Loucy (cell line): ENCODE results near the gene IL12RB1.

Source experiments
- CTCF ChIP-seq: fragments of 200-600 bp; sonication (generic); conservative IDR thresholded peaks from 2 replicates; pipeline ENCODE4 v1.5.1; 2014; ENCODE audit warnings: mild to moderate bottlenecking, antibody characterized with exemption, low read length
- EZH2phosphoT487 ChIP-seq: fragments of 200-600 bp; IDR thresholded peaks from 2 replicates; pipeline ENCODE4 v1.6.1; 2018; ENCODE audit warnings: antibody characterized with exemption, mild to moderate bottlenecking, moderate library complexity, borderline replicate concordance

- TF ChIP-seq CTCF (no peak), EZH2phosphoT487 (no peak)
Measured at GRCh38 chr19:18021121-18021755, 65.5 kb downstream of the IL12RB1 start.
